ENCODE data around the gene PAM.

PAM gene

GRCh38 chr5:102794677-102795331 is 39.7 kb downstream of the PAM start:
- no peak for TF ChIP-seq CTCF (IDR thresholded peaks at IDR 0.05; ENCODE audit: borderline replicate concordance, control extremely low read depth, extremely low read depth, insufficient read depth, missing control alignments)
- in situ Hi-C loops (cut with MboI; ENCODE audit: low sequenced_read_pairs, unreplicated experiment), result loop anchor here (25.0 kb wide), 1 partner anchor 317 kb away; the partner anchor contains the start of genes GIN1 and PPIP5K2
- no peak for DNase-seq (ENCODE audit: low spot score)

GRCh38 chr5:102795526-102795925 is 40.4 kb downstream of the PAM start:
- in situ Hi-C loops (cut with MboI; ENCODE audit: low sequenced_read_pairs, unreplicated experiment), result loop anchor here (25.0 kb wide), 1 partner anchor 317 kb away; the partner anchor contains the start of genes GIN1 and PPIP5K2

GRCh38 chr5:102796009-102796408 is 40.9 kb downstream of the PAM start:
- in situ Hi-C loops (cut with MboI; ENCODE audit: low sequenced_read_pairs, unreplicated experiment), result loop anchor here (25.0 kb wide), 1 partner anchor 316 kb away; the partner anchor contains the start of genes GIN1 and PPIP5K2
- no peak for TF ChIP-seq CTCF (IDR thresholded peaks at IDR 0.05; ENCODE audit: borderline replicate concordance, control extremely low read depth, extremely low read depth, insufficient read depth, missing control alignments)
- DNase-seq (ENCODE audit: low spot score), result no peak

More at GRCh38 chr5:102795526-102795925, 40.4 kb downstream of the PAM start:
- no peak for DNase-seq (ENCODE audit: low spot score)
- TF ChIP-seq CTCF (IDR thresholded peaks at IDR 0.05; ENCODE audit: borderline replicate concordance, control extremely low read depth, extremely low read depth, insufficient read depth, missing control alignments), result no peak

GRCh38 chr5:102796498-102796897 is 41.4 kb downstream of the PAM start:
- TF ChIP-seq CTCF (IDR thresholded peaks at IDR 0.05; ENCODE audit: borderline replicate concordance, control extremely low read depth, extremely low read depth, insufficient read depth, missing control alignments), result no peak
- in situ Hi-C loops (cut with MboI; ENCODE audit: low sequenced_read_pairs, unreplicated experiment), result loop anchor here (25.0 kb wide), 1 partner anchor 316 kb away; the partner anchor contains the start of genes GIN1 and PPIP5K2
- DNase-seq (ENCODE audit: low spot score), result no peak

- no peak for DNase-seq (ENCODE audit: low spot score)
- in situ Hi-C loops (cut with MboI; ENCODE audit: low sequenced_read_pairs, unreplicated experiment), result loop anchor here (25.0 kb wide), 1 partner anchor 315 kb away; the partner anchor contains the start of genes GIN1 and PPIP5K2
- no peak for TF ChIP-seq CTCF (IDR thresholded peaks at IDR 0.05; ENCODE audit: borderline replicate concordance, control extremely low read depth, extremely low read depth, insufficient read depth, missing control alignments)
Observed at GRCh38 chr5:102797322-102797884, 42.3 kb downstream of the PAM start.

- no peak for DNase-seq (ENCODE audit: low spot score)
- in situ Hi-C loops (cut with MboI; ENCODE audit: low sequenced_read_pairs, unreplicated experiment), result loop anchor here (25.0 kb wide), 1 partner anchor 314 kb away; the partner anchor contains the start of genes GIN1 and PPIP5K2
Observed at GRCh38 chr5:102798104-102798785, 43.1 kb downstream of the PAM start.

More at GRCh38 chr5:102798104-102798785, 43.1 kb downstream of the PAM start:
- TF ChIP-seq CTCF (IDR thresholded peaks at IDR 0.05; ENCODE audit: borderline replicate concordance, control extremely low read depth, extremely low read depth, insufficient read depth, missing control alignments), result no peak

Measured in GM13976 (cell line).